ENCODE measurements around the gene MTHFD2L.

DNA sequence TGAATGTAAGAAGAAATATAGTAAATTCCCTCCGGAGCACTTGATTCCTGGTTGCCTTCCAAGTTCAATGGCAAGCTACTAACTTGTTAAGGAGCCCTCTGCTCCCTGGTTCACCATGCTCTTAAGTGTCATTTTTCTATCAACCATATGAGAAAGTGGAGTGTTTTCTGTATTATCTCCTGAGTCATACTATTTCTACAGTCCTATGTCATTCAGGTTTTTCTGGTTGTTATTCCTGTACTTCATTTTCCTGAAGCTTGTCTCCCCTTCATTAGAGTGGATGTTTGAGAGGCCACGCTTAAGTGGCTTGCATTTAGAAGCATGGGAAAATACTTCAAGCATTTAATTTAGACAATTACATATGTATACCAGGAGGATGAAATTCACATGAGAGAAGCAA is 135.6 kb downstream of the MTHFD2L start:
- TF ChIP-seq EZH2 (IDR thresholded peaks at IDR 0.05) = no peak
- TF ChIP-seq POLR2AphosphoS5 (IDR thresholded peaks at IDR 0.05; ENCODE audit: borderline replicate concordance, low read depth, low read length) = no peak
- TF ChIP-seq FOXP2 (optimal IDR thresholded peaks at IDR 0.05; ENCODE audit: control extremely low read depth, extremely low read length, insufficient read depth) = no peak
